ENCODE data around the gene E2F6. TPM values are rescaled to one million over a fixed set of nuclear protein-coding genes. Genes with fewer than 3 reads are reported as not detected.

E2F6 gene
- total and polyA plus RNA-seq, 2 donors: 8.3 to 11.0 TPM

- DNase-seq (ENCODE audit: low read depth in 6 of 9, low spot score in 9 of 9): no peak
- H3K27me3 ChIP-seq (ENCODE audit: control insufficient read depth in 2 of 2, insufficient read depth in 1 of 2, low read length in 1 of 2): peaks cover under 1 to 5% of the 10 kb centered on the region in 2 donors
- WGBS: 96% methylated on average over 10 of the region's 10 CpGs
These were observed 7.9 kb upstream of the E2F6 start for GRCh38 chr2:11473659-11474433.

GRCh38 chr2:11467749-11468148 lies 1.8 kb upstream of the E2F6 start:
- no peak overlapping the region for H3K27ac ChIP-seq (ENCODE audit: low read depth in 1 of 2, low read length in 1 of 2)
- no peaks in the 10 kb centered on the region for H3K9me3 ChIP-seq (ENCODE audit: control insufficient read depth in 2 of 2, insufficient read depth in 1 of 2, low read length in 1 of 2)
- H3K4me3 ChIP-seq (ENCODE audit: low read length in 2 of 2): no peak overlapping the region
- peaks cover 0 to 3% of the 10 kb centered on the region in 2 donors for H3K36me3 ChIP-seq (ENCODE audit: control insufficient read depth in 2 of 2, insufficient read depth in 2 of 2, low read length in 1 of 2)
- no peaks in the 10 kb centered on the region for H3K27me3 ChIP-seq (ENCODE audit: control insufficient read depth in 2 of 2, insufficient read depth in 1 of 2, low read length in 1 of 2)
- peaks cover 6 to 17% of the 10 kb centered on the region in 2 donors for H3K4me1 ChIP-seq (ENCODE audit: control insufficient read depth in 2 of 2, insufficient read depth in 2 of 2, low read length in 2 of 2)
- WGBS: 96% methylated on average over 6 of the region's 6 CpGs
- no peak for DNase-seq (ENCODE audit: low read depth in 6 of 9, low spot score in 9 of 9)

More at GRCh38 chr2:11473659-11474433, 7.9 kb upstream of the E2F6 start:
- no peaks in the 10 kb centered on the region for H3K36me3 ChIP-seq (ENCODE audit: control insufficient read depth in 2 of 2, insufficient read depth in 2 of 2, low read length in 1 of 2)
- no peak overlapping the region for H3K27ac ChIP-seq (ENCODE audit: low read depth in 1 of 2, low read length in 1 of 2)
- H3K4me1 ChIP-seq (ENCODE audit: control insufficient read depth in 2 of 2, insufficient read depth in 2 of 2, low read length in 2 of 2): no peaks in the 10 kb centered on the region
- no peak overlapping the region for H3K4me3 ChIP-seq (ENCODE audit: low read length in 2 of 2)
- no peaks in the 10 kb centered on the region for H3K9me3 ChIP-seq (ENCODE audit: control insufficient read depth in 2 of 2, insufficient read depth in 1 of 2, low read length in 1 of 2)

GRCh38 chr2:11467129-11467649 lies 1.2 kb upstream of the E2F6 start:
- Histone ChIP-seq H3K9me3 (ENCODE audit: control insufficient read depth in 2 of 2, insufficient read depth in 1 of 2, low read length in 1 of 2) (no peaks in the 10 kb centered on the region), H3K4me1 (ENCODE audit: control insufficient read depth in 2 of 2, insufficient read depth in 2 of 2, low read length in 2 of 2) (peaks cover 6 to 17% of the 10 kb centered on the region in 2 donors), H3K27me3 (ENCODE audit: control insufficient read depth in 2 of 2, insufficient read depth in 1 of 2, low read length in 1 of 2) (no peaks in the 10 kb centered on the region), H3K36me3 (ENCODE audit: control insufficient read depth in 2 of 2, insufficient read depth in 2 of 2, low read length in 1 of 2) (peaks cover 0 to 3% of the 10 kb centered on the region in 2 donors), H3K27ac (ENCODE audit: low read depth in 1 of 2, low read length in 1 of 2) (no peak overlapping the region), H3K4me3 (ENCODE audit: low read length in 2 of 2) (no peak overlapping the region)
- 93% methylated on average over 5 of the region's 5 CpGs for WGBS
- no peak for DNase-seq (ENCODE audit: low read depth in 6 of 9, low spot score in 9 of 9)

GRCh38 chr2:11466307-11467128 lies 557 bp upstream of the E2F6 start:
- Histone ChIP-seq H3K36me3 (ENCODE audit: control insufficient read depth in 2 of 2, insufficient read depth in 2 of 2, low read length in 1 of 2) (peaks cover 0 to 3% of the 10 kb centered on the region in 2 donors), H3K27me3 (ENCODE audit: control insufficient read depth in 2 of 2, insufficient read depth in 1 of 2, low read length in 1 of 2) (no peaks in the 10 kb centered on the region), H3K4me1 (ENCODE audit: control insufficient read depth in 2 of 2, insufficient read depth in 2 of 2, low read length in 2 of 2) (peaks cover 6 to 17% of the 10 kb centered on the region in 2 donors), H3K27ac (ENCODE audit: low read depth in 1 of 2, low read length in 1 of 2) (no peak overlapping the region), H3K4me3 (ENCODE audit: low read length in 2 of 2) (peak overlapping the region; percentile 68 to 91), H3K9me3 (ENCODE audit: control insufficient read depth in 2 of 2, insufficient read depth in 1 of 2, low read length in 1 of 2) (no peaks in the 10 kb centered on the region)
- DNase-seq (ENCODE audit: low read depth in 6 of 9, low spot score in 9 of 9): peak in 1 of 9 donors; percentile 16
- 30% methylated on average over 26 of the region's 26 CpGs for WGBS

GRCh38 chr2:11465110-11465484 lies 864 bp downstream of the E2F6 start:
- DNase-seq (ENCODE audit: low read depth in 6 of 9, low spot score in 9 of 9): no peak
- H3K36me3 ChIP-seq (ENCODE audit: control insufficient read depth in 2 of 2, insufficient read depth in 2 of 2, low read length in 1 of 2): peaks cover 0 to 3% of the 10 kb centered on the region in 2 donors
- H3K9me3 ChIP-seq (ENCODE audit: control insufficient read depth in 2 of 2, insufficient read depth in 1 of 2, low read length in 1 of 2): no peaks in the 10 kb centered on the region
- no peak overlapping the region for H3K27ac ChIP-seq (ENCODE audit: low read depth in 1 of 2, low read length in 1 of 2)
- peak overlapping the region; percentile 68 to 91 for H3K4me3 ChIP-seq (ENCODE audit: low read length in 2 of 2)
- peaks cover 6 to 17% of the 10 kb centered on the region in 2 donors for H3K4me1 ChIP-seq (ENCODE audit: control insufficient read depth in 2 of 2, insufficient read depth in 2 of 2, low read length in 2 of 2)
- WGBS: 70% methylated on average over 6 of the region's 6 CpGs
- no peaks in the 10 kb centered on the region for H3K27me3 ChIP-seq (ENCODE audit: control insufficient read depth in 2 of 2, insufficient read depth in 1 of 2, low read length in 1 of 2)

GRCh38 chr2:11459816-11460215 lies 6.1 kb downstream of the E2F6 start:
- WGBS: 97% methylated on average over 4 of the region's 4 CpGs
- Histone ChIP-seq H3K27me3 (ENCODE audit: control insufficient read depth in 2 of 2, insufficient read depth in 1 of 2, low read length in 1 of 2) (no peaks in the 10 kb centered on the region), H3K36me3 (ENCODE audit: control insufficient read depth in 2 of 2, insufficient read depth in 2 of 2, low read length in 1 of 2) (peaks cover 0 to 3% of the 10 kb centered on the region in 2 donors), H3K9me3 (ENCODE audit: control insufficient read depth in 2 of 2, insufficient read depth in 1 of 2, low read length in 1 of 2) (no peaks in the 10 kb centered on the region), H3K4me1 (ENCODE audit: control insufficient read depth in 2 of 2, insufficient read depth in 2 of 2, low read length in 2 of 2) (peaks cover 0 to 13% of the 10 kb centered on the region in 2 donors), H3K27ac (ENCODE audit: low read depth in 1 of 2, low read length in 1 of 2) (no peak overlapping the region), H3K4me3 (ENCODE audit: low read length in 2 of 2) (no peak overlapping the region)
- no peak for DNase-seq (ENCODE audit: low read depth in 6 of 9, low spot score in 9 of 9)

GRCh38 chr2:11458753-11459152 lies 7.2 kb downstream of the E2F6 start:
- over 99% methylated on average over 3 of the region's 3 CpGs for WGBS
- DNase-seq (ENCODE audit: low read depth in 6 of 9, low spot score in 9 of 9): no peak
- H3K27ac ChIP-seq (ENCODE audit: low read depth in 1 of 2, low read length in 1 of 2): no peak overlapping the region

GRCh38 chr2:11457935-11458334 lies 8.0 kb downstream of the E2F6 start:
- H3K27me3 ChIP-seq (ENCODE audit: control insufficient read depth in 2 of 2, insufficient read depth in 1 of 2, low read length in 1 of 2): no peaks in the 10 kb centered on the region
- DNase-seq (ENCODE audit: low read depth in 6 of 9, low spot score in 9 of 9): no peak
- no peaks in the 10 kb centered on the region for H3K36me3 ChIP-seq (ENCODE audit: control insufficient read depth in 2 of 2, insufficient read depth in 2 of 2, low read length in 1 of 2)
- no peaks in the 10 kb centered on the region for H3K9me3 ChIP-seq (ENCODE audit: control insufficient read depth in 2 of 2, insufficient read depth in 1 of 2, low read length in 1 of 2)
- H3K4me1 ChIP-seq (ENCODE audit: control insufficient read depth in 2 of 2, insufficient read depth in 2 of 2, low read length in 2 of 2): peaks cover 0 to 10% of the 10 kb centered on the region in 2 donors
- no peak overlapping the region for H3K27ac ChIP-seq (ENCODE audit: low read depth in 1 of 2, low read length in 1 of 2)
- WGBS: 92% methylated on average over 1 of the region's 1 CpG
- no peak overlapping the region for H3K4me3 ChIP-seq (ENCODE audit: low read length in 2 of 2)

More at GRCh38 chr2:11458753-11459152, 7.2 kb downstream of the E2F6 start:
- Histone ChIP-seq H3K4me3 (ENCODE audit: low read length in 2 of 2) (no peak overlapping the region), H3K9me3 (ENCODE audit: control insufficient read depth in 2 of 2, insufficient read depth in 1 of 2, low read length in 1 of 2) (no peaks in the 10 kb centered on the region), H3K4me1 (ENCODE audit: control insufficient read depth in 2 of 2, insufficient read depth in 2 of 2, low read length in 2 of 2) (peaks cover 0 to 10% of the 10 kb centered on the region in 2 donors), H3K27me3 (ENCODE audit: control insufficient read depth in 2 of 2, insufficient read depth in 1 of 2, low read length in 1 of 2) (no peaks in the 10 kb centered on the region), H3K36me3 (ENCODE audit: control insufficient read depth in 2 of 2, insufficient read depth in 2 of 2, low read length in 1 of 2) (no peaks in the 10 kb centered on the region)

- peak in 1 of 9 donors; percentile 17 for DNase-seq (ENCODE audit: low read depth in 6 of 9, low spot score in 9 of 9)
- Histone ChIP-seq H3K9me3 (ENCODE audit: control insufficient read depth in 2 of 2, insufficient read depth in 1 of 2, low read length in 1 of 2) (no peaks in the 10 kb centered on the region), H3K4me3 (ENCODE audit: low read length in 2 of 2) (no peak overlapping the region), H3K27me3 (ENCODE audit: control insufficient read depth in 2 of 2, insufficient read depth in 1 of 2, low read length in 1 of 2) (no peaks in the 10 kb centered on the region), H3K36me3 (ENCODE audit: control insufficient read depth in 2 of 2, insufficient read depth in 2 of 2, low read length in 1 of 2) (peaks cover 0 to 7% of the 10 kb centered on the region in 2 donors), H3K27ac (ENCODE audit: low read depth in 1 of 2, low read length in 1 of 2) (no peak overlapping the region), H3K4me1 (ENCODE audit: control insufficient read depth in 2 of 2, insufficient read depth in 2 of 2, low read length in 2 of 2) (peaks cover 0 to 10% of the 10 kb centered on the region in 2 donors)
- 31% methylated on average over 3 of the region's 3 CpGs for WGBS
These were observed 9.7 kb downstream of the E2F6 start for GRCh38 chr2:11456251-11456650.
